IMR-90 (cell line): ENCODE data around the gene TAGLN. TPM values are rescaled to one million over a fixed set of nuclear protein-coding genes. Genes with fewer than 3 reads are reported as not detected.

Source experiments
- ATAC-seq: fragments of 200-7000 bp; cut with Tn5 transposase; 2 replicates; pipeline ENCODE4 v1.9.1; 2020; ENCODE audit warnings: low read depth, mild to moderate bottlenecking, moderate library complexity
- BruUV-seq: library from RNA; stranded (reverse); fragments of 400-500 nt; replicated peaks from 2 replicates; lab custom pipeline; 2021; lab: Mats Ljungman, UMichigan
- CTCF ChIA-PET: fragments of 300-600 bp; formaldehyde crosslinking; extraction: SDS; loops from one replicate; lab custom pipeline; 2021; ENCODE audit warnings: antibody characterized with exemption; lab: Yijun Ruan, JAX
- POLR2A ChIA-PET: fragments of 300-600 bp; sonication (Branson Sonifier 250); formaldehyde crosslinking; loops from one replicate; lab custom pipeline; 2022; ENCODE audit warnings: antibody characterized with exemption; ENCODE audit not compliant: unreplicated experiment; lab: Charles Lee
- DNase-seq: peaks from one replicate; pipeline ENCODE4 v3.0.0; 2013
- H2AFZ ChIP-seq: replicated peaks from 2 replicates; pipeline ENCODE3; 2013; ENCODE audit warnings: low read length, mild to moderate bottlenecking; ENCODE audit not compliant: poor library complexity
- H2AK5ac ChIP-seq: 2 replicates; pipeline ENCODE4 v1.6.1; 2013; ENCODE audit warnings: low read depth, low read length, inconsistent platforms
- H2AK9ac ChIP-seq: replicated peaks from 2 replicates; pipeline ENCODE3; 2013; ENCODE audit warnings: mild to moderate bottlenecking, low read depth, low read length, moderate library complexity; ENCODE audit not compliant: poor library complexity
- H2BK120ac ChIP-seq: 2 replicates; pipeline ENCODE4 v1.6.1; 2013; ENCODE audit warnings: low read depth, low read length, inconsistent platforms
- H2BK15ac ChIP-seq: 3 replicates; pipeline ENCODE4 v1.6.1; 2013; ENCODE audit warnings: low read depth, low read length, inconsistent platforms
- H2BK20ac ChIP-seq: 2 replicates; pipeline ENCODE4 v1.6.1; 2013; ENCODE audit warnings: low read depth, mild to moderate bottlenecking, inconsistent platforms, low read length, moderate library complexity
- H2BK5ac ChIP-seq: 2 replicates; pipeline ENCODE4 v1.6.1; 2013; ENCODE audit warnings: mild to moderate bottlenecking, low read depth, low read length, inconsistent platforms; ENCODE audit not compliant: poor library complexity, severe bottlenecking
- H3K14ac ChIP-seq: replicated peaks from 2 replicates; pipeline ENCODE4 v1.6.1; 2013; ENCODE audit warnings: low read depth, low read length, inconsistent platforms
- H3K18ac ChIP-seq: 2 replicates; pipeline ENCODE4 v1.6.1; 2013; ENCODE audit warnings: low read depth, low read length, control low read depth
- H3K23ac ChIP-seq: 2 replicates; pipeline ENCODE4 v1.6.1; 2013; ENCODE audit warnings: low read depth, low read length, inconsistent platforms
- H3K27ac ChIP-seq: 2 replicates; pipeline ENCODE4 v1.5.1; 2013; ENCODE audit warnings: mild to moderate bottlenecking, control low read depth, low read length; ENCODE audit not compliant: insufficient read depth
- H3K27me3 ChIP-seq: 2 replicates; pipeline ENCODE4 v1.6.1; 2013; ENCODE audit warnings: low read length; ENCODE audit not compliant: control insufficient read depth, insufficient read depth
- H3K36me3 ChIP-seq: 2 replicates; pipeline ENCODE4 v1.6.1; 2013; ENCODE audit warnings: low read length, mixed read lengths; ENCODE audit not compliant: control insufficient read depth, insufficient read depth
- H3K4ac ChIP-seq: 2 replicates; pipeline ENCODE4 v1.6.1; 2013; ENCODE audit warnings: low read depth, low read length, inconsistent platforms
- H3K4me1 ChIP-seq: 2 replicates; pipeline ENCODE4 v1.6.1; 2013; ENCODE audit warnings: low read length, mixed read lengths; ENCODE audit not compliant: control insufficient read depth, insufficient read depth
- H3K4me2 ChIP-seq: 2 replicates; pipeline ENCODE4 v1.6.1; 2013; ENCODE audit warnings: low read depth, mild to moderate bottlenecking, control low read depth, low read length, moderate library complexity
- H3K4me3 ChIP-seq: 2 replicates; pipeline ENCODE4 v1.5.1; 2013; ENCODE audit warnings: low read depth, mild to moderate bottlenecking, control low read depth, low read length, moderate library complexity; ENCODE audit not compliant: insufficient read depth
- H3K56ac ChIP-seq: 2 replicates; pipeline ENCODE4 v1.6.1; 2013; ENCODE audit warnings: low read length, inconsistent platforms; ENCODE audit not compliant: insufficient read depth; ENCODE audit errors: extremely low read depth
- H3K79me1 ChIP-seq, 2 experiments: 2 replicates each; pipeline ENCODE4 v1.6.1; 2013; ENCODE audit warnings: low read length in 2 of 2, inconsistent platforms in 1 of 2, low read depth in 1 of 2
- H3K9ac ChIP-seq: 2 replicates; pipeline ENCODE4 v1.6.1; 2013; ENCODE audit warnings: low read depth, low read length, control low read depth
- H3K9me1 ChIP-seq: 2 replicates; pipeline ENCODE4 v1.6.1; 2013; ENCODE audit warnings: low read length, inconsistent platforms; ENCODE audit not compliant: insufficient read depth
- H3K9me3 ChIP-seq: 2 replicates; pipeline ENCODE4 v1.6.1; 2013; ENCODE audit warnings: low read length; ENCODE audit not compliant: control insufficient read depth, insufficient read depth
- H4K20me1 ChIP-seq: 2 replicates; pipeline ENCODE4 v1.6.1; 2013; ENCODE audit warnings: low read length, inconsistent platforms; ENCODE audit not compliant: insufficient read depth
- H4K5ac ChIP-seq: 2 replicates; pipeline ENCODE4 v1.6.1; 2013; ENCODE audit warnings: mild to moderate bottlenecking, low read depth, low read length, control low read depth
- H4K8ac ChIP-seq, 2 experiments: 2 replicates each; pipeline ENCODE4 v1.6.1; 2013; ENCODE audit warnings: low read depth in 2 of 2, low read length in 2 of 2, control low read depth in 1 of 2, inconsistent platforms in 1 of 2
- H4K91ac ChIP-seq: 2 replicates; pipeline ENCODE4 v1.6.1; 2013; ENCODE audit warnings: low read depth, low read length, inconsistent platforms; ENCODE audit not compliant: insufficient read depth
- BHLHE40 ChIP-seq: fragments of 150-350 bp; IDR thresholded peaks from 2 replicates; pipeline ENCODE4 v1.6.1; 2016; ENCODE audit warnings: mild to moderate bottlenecking, low read depth, low read length
- MAZ ChIP-seq: IDR thresholded peaks from 2 replicates; pipeline ENCODE4 v1.6.1; 2012; ENCODE audit warnings: low read depth, mild to moderate bottlenecking, low read length, improper control_type of control experiment, moderate library complexity, borderline replicate concordance
- RFX5 ChIP-seq: IDR thresholded peaks from 2 replicates; pipeline ENCODE4 v1.8.0; 2012; ENCODE audit warnings: low read depth, mild to moderate bottlenecking, low read length, moderate library complexity
- WGBS, 2 experiments: methylation state at CpG; one replicate each; pipeline versions ENCODE4 v1.1.5 to v1.1.7; 2013; ENCODE audit warnings: missing lambda C conversion rate in 2 of 2; ENCODE audit not compliant: insufficient read length in 1 of 2; ENCODE audit errors: extremely low coverage in 2 of 2; 5-methylcytosine and 5-hydroxymethylcytosine counted together
- dilution Hi-C: fragments of 300-500 bp; cut with HindIII; formaldehyde crosslinking; loops from one replicate; pipeline ENCODE4 v1.14.3; 2018; ENCODE audit warnings: low sequenced_read_pairs; ENCODE audit not compliant: unreplicated experiment
- in situ Hi-C: fragments of 300-500 bp; cut with MboI; formaldehyde crosslinking; loops from 3 replicates; pipeline ENCODE4 v1.14.3; 2019; ENCODE audit warnings: low sequenced_read_pairs, inconsistent platforms, mixed read lengths
- intact Hi-C: fragments of 100-400 bp; cut with micrococcal nuclease; formaldehyde crosslinking; loops from 2 replicates; pipeline ENCODE4 v1.10.0; 2022
- polyA plus RNA-seq, 3 experiments: library from polyadenylated mRNA; depleted of rRNA; stranded (reverse); fragments of >200 nt; gene quantifications; 2 replicates each; pipeline ENCODE4 v1.2.3, GENCODE V29; 2012; ENCODE audit warnings: low replicate concordance in 1 of 3
- total RNA-seq: library from RNA; depleted of rRNA; stranded (reverse); fragments of >200 nt; gene quantifications from 2 replicates; pipeline ENCODE4 v1.2.3, GENCODE V29; 2012

Gene TAGLN
- total and polyA plus RNA-seq, 2 of the 4 experiments (the other 2 are of a cell fraction), result 2,558 to 3,760 TPM

- Histone ChIP-seq H3K79me1 (no peaks in the 10 kb centered on the region), H2AFZ (no peak overlapping the region), H4K5ac (no peak overlapping the region), H2BK5ac (no peak overlapping the region), H3K27ac (no peak overlapping the region), H4K91ac (no peak overlapping the region), H2BK20ac (no peak overlapping the region), H3K4me2 (no peak overlapping the region), H2AK5ac (no peak overlapping the region), H4K8ac (no peak overlapping the region), H3K9ac (no peak overlapping the region), H3K9me3 (no peaks in the 10 kb centered on the region), H3K23ac (no peak overlapping the region), H3K27me3 (no peaks in the 10 kb centered on the region), H4K20me1 (no peaks in the 10 kb centered on the region), H3K36me3 (peaks cover 66% of the 10 kb centered on the region), H3K56ac (no peak overlapping the region), H3K4ac (no peak overlapping the region), H2BK15ac (no peak overlapping the region), H2BK120ac (no peak overlapping the region), H3K4me3 (no peak overlapping the region), H3K18ac (no peak overlapping the region), H3K14ac (no peak overlapping the region), H3K4me1 (no peaks in the 10 kb centered on the region), H2AK9ac (no peak overlapping the region), H3K9me1 (0 out of 2 replicates have a peak, but pooled peaks cover 4% of the 10 kb centered on the region)
- WGBS, 2 experiments, result 100% methylated on average over 1 of the region's 16 CpGs; no CpG with 5 or more reads in 1 of the 2 experiments
- dilution Hi-C loops (no loop called here), intact Hi-C loops (no loop called here), in situ Hi-C loops (no loop called here)
- no peak for DNase-seq
- no peak for ATAC-seq
- ChIA-PET CTCF (no interaction called here), POLR2A (no interaction called here)
- no TSS peak for BruUV-seq
- TF ChIP-seq BHLHE40 (no peak), MAZ (no peak), RFX5 (no peak)
Observed at GRCh38 chr11:117187799-117188481, 11.2 kb upstream of the TAGLN start.
